KG1 (cell line): ENCODE results near the gene CKAP5.

ENCODE experiments used
- DNase-seq: peaks from one replicate; lab custom pipeline; 2025; lab: John Stamatoyannopoulos, UW

The CKAP5 gene

DNA sequence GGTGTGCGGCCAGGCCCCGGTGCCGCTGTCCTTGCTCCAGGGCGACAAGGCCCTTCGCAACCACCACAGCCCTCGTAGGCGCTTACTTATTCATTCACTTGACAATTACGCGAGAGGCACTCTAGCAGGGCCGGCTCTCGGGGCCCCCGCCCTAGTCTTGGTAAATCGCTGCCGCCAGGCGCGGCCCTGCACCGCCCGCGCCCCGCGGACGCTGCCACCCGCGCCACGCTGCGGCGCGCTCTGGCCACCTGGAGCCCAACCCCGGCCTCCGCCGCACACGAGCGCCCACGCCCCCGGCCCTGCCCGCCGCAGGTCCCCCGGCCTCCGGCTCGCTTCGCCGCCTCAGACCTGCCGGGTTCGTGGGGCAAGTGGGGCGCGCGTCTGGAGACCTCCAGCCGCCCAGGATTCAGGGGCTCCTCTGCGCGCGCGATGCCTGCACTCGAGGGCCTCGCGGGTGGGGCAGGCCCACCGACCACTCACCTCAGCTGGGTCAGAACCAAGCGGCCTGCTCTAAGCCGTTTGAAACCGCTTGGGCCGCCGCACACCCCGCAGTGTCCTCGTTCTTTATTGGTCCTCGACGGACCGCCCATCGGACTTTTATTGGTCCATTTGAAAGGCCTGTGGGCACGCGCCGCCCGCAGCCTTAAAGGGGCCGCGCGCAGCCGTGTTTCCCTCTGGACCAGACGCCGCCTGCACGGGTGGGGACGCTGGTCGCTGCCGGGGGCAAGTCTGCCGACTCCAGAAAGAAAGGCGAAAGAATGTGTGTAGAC, at the start of gene CKAP5:
Gene CKAP5 (minus strand): TSS at position 541 of the 770 bp plus-strand sequence. CDS start 25,049 bp downstream, outside the sequence.
- DNase-seq = peak; percentile 86

DNA sequence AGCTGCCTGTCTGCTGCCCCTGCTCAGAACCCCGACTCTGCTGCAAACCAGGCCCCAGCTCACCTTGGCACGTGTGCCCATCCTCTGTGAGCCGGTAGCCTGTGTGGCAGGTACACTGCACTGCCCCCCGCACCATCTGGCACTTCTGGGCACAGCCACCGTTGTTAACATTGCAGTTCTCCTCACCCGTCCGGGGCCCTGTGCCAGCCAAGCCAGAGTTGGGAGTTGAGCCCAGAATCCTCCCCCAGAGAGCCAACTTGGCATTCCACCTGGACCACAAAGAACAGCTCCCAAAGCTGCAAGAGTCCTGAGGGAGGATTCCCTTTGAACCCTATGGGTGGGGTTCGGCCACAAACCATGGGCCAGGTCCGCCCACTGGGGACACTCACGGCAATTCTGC, 49.7 kb upstream of the CKAP5 start:
- no peak for DNase-seq

DNA sequence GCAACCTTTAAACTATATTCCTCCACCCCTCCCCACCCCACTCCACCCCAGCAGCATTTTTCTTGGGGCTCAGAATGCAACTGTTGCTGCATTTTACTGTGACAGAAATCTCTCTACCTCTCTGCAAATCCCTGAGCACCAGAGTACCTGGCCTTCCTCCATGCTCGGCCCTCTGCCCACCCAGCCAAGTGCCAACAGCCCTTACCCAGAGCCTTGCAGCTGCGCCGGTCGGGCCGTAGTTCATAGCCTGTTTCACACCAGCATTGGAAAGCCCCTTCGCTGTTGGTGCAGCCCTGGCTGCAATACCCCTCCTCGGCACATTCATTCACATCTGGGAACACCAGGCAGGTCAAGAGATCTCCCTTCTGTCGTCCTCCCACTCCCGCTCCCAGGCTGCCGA, 48.9 kb upstream of the CKAP5 start:
- no peak for DNase-seq

- DNase-seq = no peak
Observed at GRCh38 chr11:46894506-46894905, 48.4 kb upstream of the CKAP5 start.

DNA sequence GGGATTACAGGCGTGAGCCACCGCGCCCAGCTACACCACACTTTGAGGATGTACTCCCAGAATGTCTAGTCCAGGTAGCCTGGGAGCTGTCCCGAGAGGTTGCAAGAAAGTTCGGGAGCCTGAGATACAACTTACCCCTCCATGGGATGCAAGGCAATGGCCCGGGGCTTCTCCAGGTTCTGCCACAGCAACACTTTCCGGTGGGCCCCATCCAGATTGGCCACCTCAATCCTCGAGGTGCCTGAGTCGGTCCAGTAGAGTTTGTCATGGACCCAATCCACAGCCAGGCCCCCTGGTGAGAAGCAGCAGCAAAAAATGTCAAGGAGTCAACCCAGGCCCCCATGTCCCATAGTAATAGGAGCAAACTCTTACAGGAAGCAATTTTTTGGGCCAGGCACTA, 46.8 kb upstream of the CKAP5 start:
- DNase-seq = no peak

DNA sequence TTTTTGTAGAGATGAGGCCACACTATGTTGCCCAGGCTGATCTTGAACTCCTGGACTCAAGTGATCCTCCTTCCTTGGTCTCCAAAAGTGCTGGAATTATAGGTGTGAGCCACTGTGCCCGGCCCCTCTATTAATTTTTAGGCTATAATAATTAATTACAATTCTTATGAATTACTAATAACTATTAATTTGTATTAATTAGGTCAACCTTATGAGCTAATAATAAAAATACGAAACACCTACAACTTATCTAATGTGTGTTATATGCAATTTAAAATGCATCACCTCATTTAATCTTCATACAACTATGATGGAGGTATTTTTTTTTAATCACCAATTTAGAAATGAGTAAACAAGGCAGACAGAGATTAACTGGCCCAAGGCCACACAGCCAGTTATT, 46.0 kb upstream of the CKAP5 start:
- no peak for DNase-seq

DNA sequence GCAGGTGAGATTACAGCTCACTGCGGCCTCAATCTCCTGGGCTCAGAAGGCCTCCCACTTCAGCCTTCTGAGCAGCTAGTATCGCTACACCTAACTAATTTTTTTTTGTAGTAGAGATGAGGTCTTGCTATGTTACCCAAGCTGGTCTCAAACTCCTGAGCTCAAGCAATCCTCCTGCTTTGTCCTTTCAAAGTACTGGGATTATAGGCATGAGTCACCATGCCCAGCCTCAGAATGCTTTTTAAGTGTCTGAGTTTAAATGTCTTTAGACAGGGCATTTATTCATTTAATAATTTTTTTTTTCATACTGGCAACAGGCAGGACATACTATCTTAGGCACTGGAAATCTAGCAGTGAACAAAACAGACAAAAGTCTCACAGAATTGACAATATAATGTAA, 44.6 kb upstream of the CKAP5 start:
- no peak for DNase-seq

DNA sequence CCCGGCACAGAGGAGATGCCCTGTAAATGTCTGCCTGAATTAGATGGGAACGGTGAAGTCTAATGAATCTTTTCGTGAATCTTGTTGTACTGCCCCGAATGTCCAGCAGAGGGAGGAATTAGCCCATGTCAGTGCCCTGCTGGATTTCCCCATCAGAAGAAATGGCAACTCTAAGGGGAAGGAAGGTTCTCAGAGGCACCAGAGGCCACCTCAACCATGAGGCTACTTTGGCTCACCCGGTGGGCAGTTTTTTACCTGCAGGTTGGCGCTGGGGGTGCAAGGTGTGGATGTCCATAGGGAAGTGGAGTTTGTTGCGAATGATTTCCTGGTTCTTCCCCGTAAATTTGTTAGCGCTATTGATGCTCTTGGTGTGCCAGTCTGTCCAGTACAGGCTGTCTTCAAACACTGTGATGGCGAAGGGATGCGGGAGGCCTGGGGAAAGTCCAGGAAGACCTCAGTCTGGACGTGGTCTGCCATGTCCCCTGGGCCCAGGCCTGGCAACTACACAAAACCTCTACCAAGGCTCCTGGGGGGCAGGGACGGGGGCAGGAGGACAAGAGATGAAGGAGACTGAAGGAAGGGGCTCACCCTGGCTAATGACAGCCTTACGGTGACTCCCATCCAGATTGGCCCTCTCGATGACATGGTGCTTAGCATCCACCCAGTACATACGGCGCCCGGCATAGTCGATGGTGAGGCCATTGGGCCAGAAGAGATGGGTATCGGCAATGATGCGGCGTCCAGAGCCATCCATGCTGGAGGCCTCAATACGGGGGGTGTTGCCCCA, 43.8 kb upstream of the CKAP5 start:
- peak; percentile 53 for DNase-seq

- no peak for DNase-seq
Observed at GRCh38 chr11:46889251-46889650, 43.2 kb upstream of the CKAP5 start.

DNA sequence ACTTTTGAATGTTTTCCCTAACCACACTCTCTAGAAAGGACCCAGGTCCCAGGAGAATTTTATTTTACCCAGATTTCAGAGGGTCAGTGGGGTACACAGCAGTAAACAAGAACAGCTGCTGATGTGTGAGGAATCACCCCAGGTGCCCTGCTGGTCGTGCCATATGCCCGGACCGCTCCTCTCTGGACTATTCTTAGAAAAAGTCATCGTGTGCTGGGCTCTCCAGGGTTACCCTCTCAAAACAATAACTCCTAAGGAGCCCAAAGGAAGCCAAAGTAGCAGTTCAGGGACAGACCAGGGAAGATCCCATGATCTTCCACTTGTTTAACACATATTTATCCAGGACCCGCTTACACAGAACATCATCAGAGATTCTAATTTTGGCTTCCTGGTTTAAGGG, 42.6 kb upstream of the CKAP5 start:
- DNase-seq = no peak

- no peak for DNase-seq
Observed at GRCh38 chr11:46886211-46886610, 40.1 kb upstream of the CKAP5 start.

- no peak for DNase-seq
Observed at GRCh38 chr11:46879056-46879585, 33.0 kb upstream of the CKAP5 start.

GRCh38 chr11:46877580-46877979, 31.5 kb upstream of the CKAP5 start:
- no peak for DNase-seq

DNA sequence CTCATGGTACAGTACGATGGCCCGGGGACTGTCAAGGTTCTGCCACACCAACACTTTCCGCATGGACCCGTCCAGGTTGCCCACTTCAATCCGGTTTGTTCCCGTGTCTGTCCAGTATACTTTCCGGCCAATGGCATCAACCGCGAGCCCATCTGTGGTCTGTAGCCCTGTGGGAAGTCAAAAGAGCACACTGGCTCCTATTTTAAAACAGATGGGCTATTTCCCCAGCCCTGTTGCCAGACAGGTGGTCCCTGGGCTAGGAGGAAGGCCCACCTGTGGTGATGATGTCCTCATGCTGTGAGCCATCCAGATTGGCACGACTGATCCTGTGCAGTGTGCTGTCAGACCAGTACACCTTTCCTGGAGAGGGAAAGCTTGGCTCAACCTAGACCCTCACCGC, 30.4 kb upstream of the CKAP5 start:
- DNase-seq = no peak

DNA sequence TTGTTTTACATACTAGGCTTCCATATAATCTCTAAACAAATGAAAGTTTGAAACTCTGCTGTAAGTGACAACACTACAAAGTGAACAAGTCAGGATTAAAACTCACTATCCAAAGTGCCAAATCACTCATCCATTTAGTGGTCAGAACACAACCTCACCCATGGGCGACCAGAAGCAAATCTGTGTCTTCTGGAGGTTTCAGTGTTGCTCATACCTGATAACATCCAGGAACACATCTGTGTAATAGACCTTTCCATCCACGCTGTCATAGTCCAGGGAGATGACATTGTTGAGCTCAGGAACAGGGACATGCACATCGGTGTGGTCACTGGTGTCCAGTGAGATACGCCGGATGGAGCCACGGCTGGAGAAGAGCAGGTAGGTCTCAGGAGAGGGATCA, 28.5 kb upstream of the CKAP5 start:
- no peak for DNase-seq

DNA sequence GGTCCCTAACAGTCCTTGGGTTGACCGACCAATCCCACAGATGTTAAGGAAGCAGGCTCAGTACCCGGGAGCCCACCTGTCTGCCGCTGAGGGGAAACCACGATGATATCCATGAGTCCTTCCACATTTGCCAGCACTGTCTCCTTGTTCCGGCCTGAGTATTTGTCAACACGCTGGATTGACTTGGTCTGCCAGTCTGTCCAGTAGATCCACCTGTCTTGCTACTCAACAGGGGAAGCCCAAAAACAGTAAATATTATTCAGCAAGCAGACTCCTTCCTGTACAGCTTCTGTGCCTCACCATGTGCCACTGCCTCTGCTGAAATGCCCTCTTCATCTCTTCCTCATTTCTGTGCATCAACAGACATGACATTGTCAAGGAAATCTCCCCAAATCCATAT, 22.8 kb upstream of the CKAP5 start:
- DNase-seq = no peak

DNA sequence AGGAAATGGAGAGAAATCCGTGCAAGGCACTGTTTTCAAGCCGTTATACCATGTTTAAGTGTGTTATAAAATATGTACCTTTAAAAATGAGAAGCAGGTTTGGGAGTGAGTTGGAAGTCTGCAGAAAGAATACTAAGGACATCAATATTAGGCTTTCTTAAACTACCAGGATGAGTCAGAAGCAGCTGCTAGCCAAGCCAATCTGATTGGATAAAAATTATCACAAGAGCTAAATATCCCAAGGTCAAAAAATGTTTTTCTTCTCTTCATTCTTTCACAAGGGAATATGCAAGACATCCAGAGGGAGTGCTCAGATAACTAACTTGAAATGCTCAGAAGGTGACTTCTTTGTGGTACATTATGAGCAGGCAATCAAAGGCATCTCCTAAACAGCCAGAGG, 19.3 kb upstream of the CKAP5 start:
- DNase-seq = no peak

- no peak for DNase-seq
Observed at GRCh38 chr11:46860218-46860617, 14.1 kb upstream of the CKAP5 start.

- DNase-seq = no peak
Observed at GRCh38 chr11:46858920-46859546, 13.0 kb upstream of the CKAP5 start.

DNA sequence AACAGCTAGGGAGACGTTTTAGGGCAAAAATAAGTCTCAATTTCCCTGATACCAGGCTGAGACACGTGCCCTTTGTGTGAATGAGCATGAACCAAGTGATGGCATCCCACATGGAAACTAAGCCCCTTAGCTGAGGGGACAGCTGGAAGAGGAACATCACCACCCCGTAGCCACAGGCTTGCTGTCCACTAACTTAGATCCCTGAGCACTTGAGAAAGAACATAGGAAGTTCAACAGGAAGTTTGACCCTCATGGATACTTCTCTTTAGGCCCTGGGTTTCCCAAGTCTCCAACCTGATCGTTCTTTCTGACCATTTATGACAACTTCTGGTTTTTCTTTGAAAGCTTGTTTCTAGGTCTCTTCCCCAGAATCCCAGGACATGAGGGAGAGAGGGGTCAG, 11.6 kb upstream of the CKAP5 start:
- DNase-seq = no peak

- no peak for DNase-seq
Observed at GRCh38 chr11:46856605-46857343, 10.7 kb upstream of the CKAP5 start.

DNA sequence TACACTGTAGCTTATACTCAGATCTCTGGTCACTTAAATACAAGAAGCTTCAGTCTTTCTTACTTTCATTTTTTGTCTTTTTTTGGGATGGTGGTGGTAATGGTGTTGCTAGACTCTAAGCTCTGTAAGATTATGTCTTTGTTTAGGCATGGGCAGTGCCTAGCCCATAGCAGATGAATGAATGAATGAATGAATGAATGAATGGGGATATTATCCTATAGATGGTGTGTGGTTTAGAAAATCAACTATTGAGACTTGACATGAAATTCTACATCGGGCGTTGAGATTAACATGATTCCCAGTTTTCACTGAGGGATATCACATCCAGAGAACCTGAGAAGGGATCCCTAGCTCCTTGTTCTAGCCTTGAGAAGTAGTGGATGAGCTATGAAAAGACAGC, 9.8 kb upstream of the CKAP5 start:
- DNase-seq = no peak
